MM.1S (cell line): ENCODE data around the gene SSUH2.

Experiments
- EZH2 ChIP-seq: fragments of 300-600 bp; sonication (generic); optimal IDR thresholded peaks from 2 replicates; pipeline ENCODE3; 2017; ENCODE audit warnings: low read depth, mild to moderate bottlenecking, antibody characterized with exemption, low read length, mixed read lengths
- TF ChIP-seq, protein P1 (sequence below): fragments of 300-600 bp; sonication (generic); IDR thresholded peaks from 2 replicates; pipeline ENCODE4 v1.5.1; 2016; ENCODE audit warnings: antibody characterized with exemption, low read length, mixed read lengths

DNA sequence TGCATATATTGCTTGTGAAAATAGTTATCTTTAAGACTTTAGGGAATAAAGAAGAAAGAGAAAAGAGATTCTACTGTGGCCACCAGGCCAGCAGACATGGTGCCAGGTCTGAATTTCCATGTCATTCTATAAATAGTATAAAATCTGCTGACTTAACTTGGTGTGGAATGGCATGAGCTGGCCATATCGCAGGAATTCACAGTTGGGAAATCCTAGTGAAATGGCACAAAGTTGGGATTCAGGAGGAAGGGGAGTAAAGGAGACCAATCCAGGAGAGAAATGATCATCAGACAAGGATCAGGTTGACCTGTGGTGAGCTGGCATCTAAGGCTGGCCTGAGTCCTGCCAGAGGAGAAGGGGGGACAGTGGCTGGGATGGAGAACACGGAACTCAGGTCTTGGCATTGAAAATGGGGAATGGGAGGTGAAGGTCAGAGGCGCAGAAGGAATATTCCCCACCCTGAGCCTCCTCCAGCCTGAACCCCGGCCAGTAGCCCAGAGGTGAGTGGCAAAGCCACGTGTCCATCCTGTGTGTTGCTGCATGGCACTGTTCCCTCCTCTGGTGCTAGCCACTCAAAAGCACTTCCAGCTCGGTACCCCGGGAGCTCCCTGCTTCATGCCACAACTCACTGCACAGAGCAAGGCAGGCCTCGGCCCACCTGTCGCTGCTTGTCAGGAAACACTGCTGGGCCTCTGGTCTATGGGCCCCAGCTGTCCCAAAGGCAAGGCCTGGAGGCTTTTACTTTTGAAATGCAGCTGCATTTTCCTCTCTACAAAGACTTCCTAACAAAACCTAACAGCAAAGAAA lies 51.4 kb downstream of the SSUH2 start:
- TF ChIP-seq, protein P1, sequence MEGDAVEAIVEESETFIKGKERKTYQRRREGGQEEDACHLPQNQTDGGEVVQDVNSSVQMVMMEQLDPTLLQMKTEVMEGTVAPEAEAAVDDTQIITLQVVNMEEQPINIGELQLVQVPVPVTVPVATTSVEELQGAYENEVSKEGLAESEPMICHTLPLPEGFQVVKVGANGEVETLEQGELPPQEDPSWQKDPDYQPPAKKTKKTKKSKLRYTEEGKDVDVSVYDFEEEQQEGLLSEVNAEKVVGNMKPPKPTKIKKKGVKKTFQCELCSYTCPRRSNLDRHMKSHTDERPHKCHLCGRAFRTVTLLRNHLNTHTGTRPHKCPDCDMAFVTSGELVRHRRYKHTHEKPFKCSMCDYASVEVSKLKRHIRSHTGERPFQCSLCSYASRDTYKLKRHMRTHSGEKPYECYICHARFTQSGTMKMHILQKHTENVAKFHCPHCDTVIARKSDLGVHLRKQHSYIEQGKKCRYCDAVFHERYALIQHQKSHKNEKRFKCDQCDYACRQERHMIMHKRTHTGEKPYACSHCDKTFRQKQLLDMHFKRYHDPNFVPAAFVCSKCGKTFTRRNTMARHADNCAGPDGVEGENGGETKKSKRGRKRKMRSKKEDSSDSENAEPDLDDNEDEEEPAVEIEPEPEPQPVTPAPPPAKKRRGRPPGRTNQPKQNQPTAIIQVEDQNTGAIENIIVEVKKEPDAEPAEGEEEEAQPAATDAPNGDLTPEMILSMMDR, result no peak
- no peak for TF ChIP-seq EZH2
